PC-9 (cell line): ENCODE measurements around the gene VCAM1. TPM values are rescaled to one million over a fixed set of nuclear protein-coding genes. Genes with fewer than 3 reads are reported as not detected.
A peak's percentile ranks its signal among the peaks of the same experiment; 100 is the strongest.

ENCODE experiments used
- BruUV-seq: library from RNA; stranded (reverse); fragments of 400-500 nt; replicated peaks from 2 replicates; lab custom pipeline; 2021; lab: Mats Ljungman, UMichigan
- CTCF ChIA-PET: fragments of 300-600 bp; sonication (Branson Sonifier 250); formaldehyde crosslinking; loops from one replicate; lab custom pipeline; 2022; ENCODE audit warnings: antibody characterized with exemption; lab: Charles Lee
- POLR2A ChIA-PET: fragments of 300-600 bp; sonication (Branson Sonifier 250); formaldehyde crosslinking; loops from one replicate; lab custom pipeline; 2022; ENCODE audit warnings: antibody characterized with exemption; ENCODE audit not compliant: unreplicated experiment; lab: Charles Lee
- DNase-seq, 2 experiments: peaks; one replicate each; pipeline versions ENCODE4 v3.0.0 to v3.0.0-alpha.2; 2015 to 2022; ENCODE audit warnings: mixed read lengths in 1 of 2
- H2AFZ ChIP-seq: fragments of 200-600 bp; sonication (generic); 2 replicates; pipeline ENCODE4 v1.8.1; 2017; ENCODE audit warnings: antibody characterized with exemption
- H3F3A ChIP-seq: fragments of 200-600 bp; sonication (generic); 2 replicates; pipeline ENCODE4 v1.8.1; 2017; ENCODE audit warnings: antibody characterized with exemption, mild to moderate bottlenecking, low read depth; ENCODE audit not compliant: insufficient read depth
- H3K27ac ChIP-seq: fragments of 200-600 bp; sonication (generic); 2 replicates; pipeline ENCODE4 v1.6.1; 2016; ENCODE audit warnings: mixed run types
- H3K27me3 ChIP-seq: fragments of 200-600 bp; sonication (generic); 2 replicates; pipeline ENCODE4 v1.6.1; 2016; ENCODE audit warnings: low read depth, mixed run types; ENCODE audit not compliant: insufficient read depth
- H3K36me3 ChIP-seq: fragments of 200-600 bp; sonication (generic); 2 replicates; pipeline ENCODE4 v1.6.1; 2016; ENCODE audit warnings: low read depth, mixed run types
- H3K4me1 ChIP-seq: fragments of 200-600 bp; sonication (generic); replicated peaks from 2 replicates; pipeline ENCODE4 v1.6.1; 2016; ENCODE audit warnings: mixed run types; ENCODE audit not compliant: insufficient read depth
- H3K4me2 ChIP-seq: fragments of 200-600 bp; sonication (generic); 2 replicates; pipeline ENCODE4 v1.6.1; 2017; ENCODE audit warnings: mixed run types
- H3K4me3 ChIP-seq: fragments of 200-600 bp; sonication (generic); 2 replicates; pipeline ENCODE4 v1.6.1; 2016; ENCODE audit warnings: mixed run types
- H3K79me2 ChIP-seq: fragments of 200-600 bp; sonication (generic); 2 replicates; pipeline ENCODE4 v1.6.1; 2017; ENCODE audit warnings: low read depth, mixed run types
- H3K9me2 ChIP-seq: fragments of 200-600 bp; sonication (generic); 2 replicates; pipeline ENCODE4 v1.8.1; 2017; ENCODE audit warnings: mild to moderate bottlenecking; ENCODE audit not compliant: insufficient read depth
- H3K9me3 ChIP-seq: fragments of 200-600 bp; sonication (generic); 2 replicates; pipeline ENCODE4 v1.8.1; 2016; ENCODE audit warnings: low read depth; ENCODE audit not compliant: insufficient read depth
- H4K20me1 ChIP-seq: fragments of 200-600 bp; sonication (generic); 2 replicates; pipeline ENCODE4 v1.8.1; 2017; ENCODE audit not compliant: insufficient read depth
- CTCF ChIP-seq: fragments of 200-600 bp; sonication (generic); conservative IDR thresholded peaks from 2 replicates; pipeline ENCODE4 v1.6.1; 2017; ENCODE audit warnings: mixed run types, antibody characterized with exemption, mild to moderate bottlenecking, moderate library complexity
- EZH2 ChIP-seq: fragments of 200-600 bp; sonication (generic); IDR thresholded peaks from 2 replicates; pipeline ENCODE4 v1.8.0; 2017; ENCODE audit warnings: antibody characterized with exemption, low read depth
- intact Hi-C: fragments of 100-400 bp; cut with micrococcal nuclease; formaldehyde crosslinking; loops from one replicate; pipeline ENCODE4 v1.10.0; 2022; ENCODE audit not compliant: unreplicated experiment
- total RNA-seq: library from RNA; stranded (reverse); gene quantifications from 2 replicates; pipeline ENCODE4 v1.2.3, GENCODE V29; 2021

The VCAM1 gene
- total RNA-seq, 1 experiment from 2014 or later: not detected

GRCh38 chr1:100722221-100722620 lies 2.7 kb downstream of the VCAM1 start:
- Histone ChIP-seq H3F3A (no peaks in the 10 kb centered on the region), H2AFZ (peak overlapping the region; percentile 24; the same call in 1 of the 2 replicates), H3K4me3 (no peak overlapping the region), H3K27ac (no peak overlapping the region), H3K36me3 (no peaks in the 10 kb centered on the region), H3K79me2 (no peaks in the 10 kb centered on the region), H3K4me2 (no peak overlapping the region), H3K9me2 (peaks cover 3% of the 10 kb centered on the region; the same call in 1 of the 2 replicates), H4K20me1 (no peaks in the 10 kb centered on the region), H3K4me1 (no peaks in the 10 kb centered on the region), H3K27me3 (no peaks in the 10 kb centered on the region), H3K9me3 (no peaks in the 10 kb centered on the region)
- no TSS peak for BruUV-seq
- no peak for DNase-seq
- ChIA-PET CTCF (no interaction called here), POLR2A (interaction anchor here (0.6 kb wide), 1 partner anchor 587 kb away, joined by 3 read pairs; no protein-coding TSS in a partner anchor)
- TF ChIP-seq EZH2 (no peak), CTCF (no peak)
- intact Hi-C loops: no loop called here

- DNase-seq: no peak
- Histone ChIP-seq H3K9me3 (no peaks in the 10 kb centered on the region), H3K79me2 (no peaks in the 10 kb centered on the region), H4K20me1 (no peaks in the 10 kb centered on the region), H3K4me3 (no peak overlapping the region), H3K4me1 (no peaks in the 10 kb centered on the region), H3K27me3 (no peaks in the 10 kb centered on the region), H3K36me3 (no peaks in the 10 kb centered on the region), H2AFZ (no peak overlapping the region; the same call in 1 of the 2 replicates), H3K9me2 (0 out of 2 replicates have a peak, but pooled peaks cover 3% of the 10 kb centered on the region), H3F3A (no peaks in the 10 kb centered on the region), H3K27ac (no peak overlapping the region), H3K4me2 (no peak overlapping the region)
- ChIA-PET CTCF (no interaction called here), POLR2A (no interaction called here)
- BruUV-seq: no TSS peak
- intact Hi-C loops: no loop called here
- TF ChIP-seq EZH2 (no peak), CTCF (no peak)
Measured at GRCh38 chr1:100724281-100724680, 4.7 kb downstream of the VCAM1 start.

DNA sequence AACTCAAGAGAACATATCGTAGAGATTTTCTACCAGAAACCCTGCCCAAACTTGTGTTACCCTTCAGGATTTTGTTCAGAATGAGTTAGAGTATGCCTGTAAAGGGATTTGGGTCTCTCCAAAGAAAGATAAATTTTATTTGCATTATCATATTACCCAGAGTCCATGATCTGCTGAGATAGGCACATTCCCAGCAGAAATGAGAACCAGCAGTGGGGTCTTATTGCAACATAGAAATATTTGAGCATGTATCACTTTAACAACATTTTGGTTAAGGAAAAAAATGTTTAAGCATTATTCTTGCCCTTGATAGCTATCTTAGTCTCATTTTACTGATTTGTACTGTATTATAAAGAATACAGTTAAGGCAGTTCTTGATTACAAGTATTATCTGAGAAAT lies 10.6 kb downstream of the VCAM1 start:
- CTCF ChIA-PET: no interaction called here
- POLR2A ChIA-PET: no interaction called here

More for the DNA sequence above, 10.6 kb downstream of the VCAM1 start:
- no peak for TF ChIP-seq CTCF
- no peak for TF ChIP-seq EZH2
- no peak for DNase-seq
- H3K36me3 ChIP-seq: no peaks in the 10 kb centered on the region
- H4K20me1 ChIP-seq: no peaks in the 10 kb centered on the region
- H3K27ac ChIP-seq: no peak overlapping the region
- H3K4me3 ChIP-seq: no peak overlapping the region
- peaks cover 4% of the 10 kb centered on the region; the same call in 1 of the 2 replicates for H3K9me3 ChIP-seq
- no TSS peak for BruUV-seq
- no peaks in the 10 kb centered on the region for H3F3A ChIP-seq
- no peaks in the 10 kb centered on the region for H3K4me1 ChIP-seq
- H3K79me2 ChIP-seq: no peaks in the 10 kb centered on the region
- no peak overlapping the region for H3K4me2 ChIP-seq
- H3K27me3 ChIP-seq: no peaks in the 10 kb centered on the region
- intact Hi-C loops: no loop called here
- no peak overlapping the region for H2AFZ ChIP-seq
- no peaks in the 10 kb centered on the region for H3K9me2 ChIP-seq
